Measurements from ENCODE around the gene DVL2.
"Not testable (repeated sequence)": the region's sequence is repeated elsewhere in the genome, so short reads cannot be mapped to it uniquely, and the experiment has no call there.

DVL2 gene

GRCh38 chr17:7203391-7203790 is 30.9 kb downstream of the DVL2 start:
- no peak for DNase-seq (ENCODE audit: low read depth in 2 of 2)

GRCh38 chr17:7196651-7197401 is 37.5 kb downstream of the DVL2 start:
- DNase-seq (ENCODE audit: low read depth in 2 of 2) = no peak

- no peak for DNase-seq (ENCODE audit: low read depth in 2 of 2)
These were observed 38.3 kb downstream of the DVL2 start for GRCh38 chr17:7195971-7196370.

- no peak for DNase-seq (ENCODE audit: low read depth in 2 of 2)
These were observed 41.9 kb downstream of the DVL2 start for GRCh38 chr17:7192271-7192937.

GRCh38 chr17:7191571-7192270 is 42.6 kb downstream of the DVL2 start:
- no peak for DNase-seq (ENCODE audit: low read depth in 2 of 2)

- no peak for DNase-seq (ENCODE audit: low read depth in 2 of 2)
These were observed 43.2 kb downstream of the DVL2 start for GRCh38 chr17:7191069-7191468.

- no peak for DNase-seq (ENCODE audit: low read depth in 2 of 2)
These were observed 43.9 kb downstream of the DVL2 start for GRCh38 chr17:7190276-7190917.

- no peak for DNase-seq (ENCODE audit: low read depth in 2 of 2)
These were observed 48.1 kb downstream of the DVL2 start for GRCh38 chr17:7186241-7186640.

- no peak for DNase-seq (ENCODE audit: low read depth in 2 of 2)
These were observed 49.7 kb downstream of the DVL2 start for GRCh38 chr17:7184647-7185046.

GRCh38 chr17:7184091-7184488 is 50.2 kb downstream of the DVL2 start:
- DNase-seq (ENCODE audit: low read depth in 2 of 2) = no peak

GRCh38 chr17:7183433-7184090 is 50.8 kb downstream of the DVL2 start:
- no peak for DNase-seq (ENCODE audit: low read depth in 2 of 2)

GRCh38 chr17:7182101-7182500 is 52.2 kb downstream of the DVL2 start:
- DNase-seq (ENCODE audit: low read depth in 2 of 2) = not testable (repeated sequence)

GRCh38 chr17:7179317-7180254 is 54.7 kb downstream of the DVL2 start, which contains the start of gene ASGR1:
TSS of gene ASGR1 (minus strand) at chr17:7179370. CDS start at chr17:7178563, 807 bp downstream.
- DNase-seq (ENCODE audit: low read depth in 2 of 2) = no peak

- no peak for DNase-seq (ENCODE audit: low read depth in 2 of 2)
These were observed 55.4 kb downstream of the DVL2 start for GRCh38 chr17:7178973-7179316.

- DNase-seq (ENCODE audit: low read depth in 2 of 2) = no peak
These were observed 56.3 kb downstream of the DVL2 start for GRCh38 chr17:7177954-7178477.

- DNase-seq (ENCODE audit: low read depth in 2 of 2) = peak; percentile 42 to 54
These were observed 56.9 kb downstream of the DVL2 start for GRCh38 chr17:7177191-7177953.

- DNase-seq (ENCODE audit: low read depth in 2 of 2) = no peak
These were observed 57.5 kb downstream of the DVL2 start for GRCh38 chr17:7176841-7177190.

GRCh38 chr17:7176107-7176840 is 58.0 kb downstream of the DVL2 start:
- no peak for DNase-seq (ENCODE audit: low read depth in 2 of 2)
